PFSK-1 (cell line): ENCODE data around the gene SLC24A3.

Experiments used
- FOXP2 ChIP-seq: optimal IDR thresholded peaks from 2 replicates; pipeline ENCODE3; 2011; ENCODE audit warnings: borderline replicate concordance, control low read depth, inconsistent platforms; ENCODE audit not compliant: insufficient read depth; ENCODE audit errors: extremely low read length, extremely low read depth
- POLR2AphosphoS5 ChIP-seq: IDR thresholded peaks from 2 replicates; pipeline ENCODE4 v1.6.1; 2012; ENCODE audit warnings: low read depth, mild to moderate bottlenecking, control low read depth, low read length, moderate library complexity
- SIN3A ChIP-seq: IDR thresholded peaks from 2 replicates; pipeline ENCODE4 v1.6.1; 2012; ENCODE audit warnings: mild to moderate bottlenecking, low read length, moderate library complexity, borderline replicate concordance; ENCODE audit not compliant: insufficient read depth
- TAF1 ChIP-seq: IDR thresholded peaks from 2 replicates; pipeline ENCODE4 v1.6.1; 2012; ENCODE audit warnings: low read length, control low read depth, borderline replicate concordance; ENCODE audit not compliant: insufficient read depth
- TF ChIP-seq, protein P1 (sequence below), 2 experiments: IDR thresholded peaks; 2 replicates each; pipeline versions ENCODE4 v1.6.1 to v1.8.0; 2011 to 2012; ENCODE audit warnings: low read depth in 2 of 2, low read length in 2 of 2, control low read depth in 1 of 2, inconsistent platforms in 1 of 2, mild to moderate bottlenecking in 1 of 2, moderate library complexity in 1 of 2; ENCODE audit not compliant: insufficient read depth in 1 of 2

SLC24A3 gene

GRCh38 chr20:19659448-19659847 lies 447.0 kb downstream of the SLC24A3 start:
- TF ChIP-seq FOXP2, result no peak
- TF ChIP-seq TAF1, result no peak
- TF ChIP-seq SIN3A, result no peak
- TF ChIP-seq, protein P1, sequence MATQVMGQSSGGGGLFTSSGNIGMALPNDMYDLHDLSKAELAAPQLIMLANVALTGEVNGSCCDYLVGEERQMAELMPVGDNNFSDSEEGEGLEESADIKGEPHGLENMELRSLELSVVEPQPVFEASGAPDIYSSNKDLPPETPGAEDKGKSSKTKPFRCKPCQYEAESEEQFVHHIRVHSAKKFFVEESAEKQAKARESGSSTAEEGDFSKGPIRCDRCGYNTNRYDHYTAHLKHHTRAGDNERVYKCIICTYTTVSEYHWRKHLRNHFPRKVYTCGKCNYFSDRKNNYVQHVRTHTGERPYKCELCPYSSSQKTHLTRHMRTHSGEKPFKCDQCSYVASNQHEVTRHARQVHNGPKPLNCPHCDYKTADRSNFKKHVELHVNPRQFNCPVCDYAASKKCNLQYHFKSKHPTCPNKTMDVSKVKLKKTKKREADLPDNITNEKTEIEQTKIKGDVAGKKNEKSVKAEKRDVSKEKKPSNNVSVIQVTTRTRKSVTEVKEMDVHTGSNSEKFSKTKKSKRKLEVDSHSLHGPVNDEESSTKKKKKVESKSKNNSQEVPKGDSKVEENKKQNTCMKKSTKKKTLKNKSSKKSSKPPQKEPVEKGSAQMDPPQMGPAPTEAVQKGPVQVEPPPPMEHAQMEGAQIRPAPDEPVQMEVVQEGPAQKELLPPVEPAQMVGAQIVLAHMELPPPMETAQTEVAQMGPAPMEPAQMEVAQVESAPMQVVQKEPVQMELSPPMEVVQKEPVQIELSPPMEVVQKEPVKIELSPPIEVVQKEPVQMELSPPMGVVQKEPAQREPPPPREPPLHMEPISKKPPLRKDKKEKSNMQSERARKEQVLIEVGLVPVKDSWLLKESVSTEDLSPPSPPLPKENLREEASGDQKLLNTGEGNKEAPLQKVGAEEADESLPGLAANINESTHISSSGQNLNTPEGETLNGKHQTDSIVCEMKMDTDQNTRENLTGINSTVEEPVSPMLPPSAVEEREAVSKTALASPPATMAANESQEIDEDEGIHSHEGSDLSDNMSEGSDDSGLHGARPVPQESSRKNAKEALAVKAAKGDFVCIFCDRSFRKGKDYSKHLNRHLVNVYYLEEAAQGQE (IDR thresholded peaks at IDR 0.05; ENCODE audit: insufficient read depth in 1 of 2, low read depth in 2 of 2, low read length in 2 of 2), result no peak
- no peak for TF ChIP-seq POLR2AphosphoS5

DNA sequence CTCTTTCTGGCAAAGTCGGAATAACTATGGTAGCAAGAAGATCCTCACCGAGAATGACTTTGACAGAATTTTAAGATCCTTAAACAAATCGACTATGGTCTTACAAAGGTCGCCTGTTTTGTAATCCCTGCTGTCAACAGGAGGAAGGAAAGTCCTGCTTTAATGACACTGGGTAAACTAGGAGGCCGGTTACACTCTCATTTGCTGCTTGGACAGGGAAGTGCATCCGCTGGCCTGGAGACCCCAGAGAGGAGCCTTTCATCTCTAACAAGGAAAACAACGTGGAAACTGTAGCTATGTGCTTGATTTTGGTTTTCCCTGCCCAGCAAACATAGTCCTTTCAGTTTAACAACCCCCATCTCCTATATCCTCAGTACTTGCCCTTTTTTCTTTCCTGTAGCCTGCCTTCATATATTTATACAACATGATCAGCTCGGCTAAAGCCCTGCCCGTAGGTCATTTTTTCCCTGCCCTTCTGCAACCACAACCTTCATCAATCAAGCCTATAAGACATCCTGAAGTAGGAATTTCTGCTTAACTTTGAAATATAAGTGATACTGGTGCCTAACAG lies 448.5 kb downstream of the SLC24A3 start:
- TF ChIP-seq SIN3A (no peak), FOXP2 (no peak)

DNA sequence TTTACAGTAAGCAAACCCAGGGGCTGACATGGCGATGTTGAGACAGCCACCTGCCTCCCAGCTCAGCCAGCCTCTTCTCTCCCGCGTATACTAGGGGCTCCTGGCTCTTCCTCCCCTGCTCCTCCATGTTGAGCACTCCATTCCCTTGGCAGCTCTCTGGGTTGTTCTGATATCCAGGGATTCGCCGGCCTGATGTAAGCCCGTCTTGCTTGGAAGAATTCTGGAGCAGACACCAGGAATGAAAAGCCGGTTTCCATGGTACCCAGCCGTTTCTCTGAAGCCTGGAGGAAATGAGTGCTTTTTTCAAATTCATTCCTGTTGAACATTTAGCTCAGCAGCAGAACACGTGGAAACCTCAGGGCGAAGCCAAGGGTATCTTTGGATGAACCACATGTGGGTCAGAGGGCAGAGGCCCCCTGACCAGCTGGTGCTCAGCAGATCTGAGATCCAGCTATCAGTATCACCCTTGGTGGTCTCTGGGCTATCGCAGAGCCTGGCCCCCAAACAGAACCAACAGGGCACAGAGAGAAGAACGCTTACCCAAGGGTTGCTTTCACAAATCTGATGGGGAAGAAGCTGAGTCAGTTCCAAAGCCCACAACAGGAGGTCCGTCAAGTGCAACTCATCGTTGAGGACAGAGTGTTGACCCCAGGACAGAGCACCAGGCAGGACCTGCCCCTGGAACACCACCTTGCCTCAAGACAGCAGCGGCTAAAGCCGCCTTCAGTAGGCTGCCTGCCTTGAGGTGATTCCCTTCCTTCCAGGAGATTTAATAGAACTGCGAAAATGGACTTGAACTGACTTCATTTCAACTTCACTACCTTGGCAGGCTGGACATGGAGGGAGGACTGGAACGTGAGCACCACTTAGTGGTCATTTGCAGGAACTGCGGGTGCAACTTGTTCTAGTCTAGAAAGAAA lies 449.5 kb downstream of the SLC24A3 start:
- TF ChIP-seq FOXP2 (no peak), TAF1 (no peak), POLR2AphosphoS5 (no peak), SIN3A (no peak)
- TF ChIP-seq, protein P1 (IDR thresholded peaks at IDR 0.05; ENCODE audit: insufficient read depth in 1 of 2, low read depth in 2 of 2, low read length in 2 of 2), result no peak

DNA sequence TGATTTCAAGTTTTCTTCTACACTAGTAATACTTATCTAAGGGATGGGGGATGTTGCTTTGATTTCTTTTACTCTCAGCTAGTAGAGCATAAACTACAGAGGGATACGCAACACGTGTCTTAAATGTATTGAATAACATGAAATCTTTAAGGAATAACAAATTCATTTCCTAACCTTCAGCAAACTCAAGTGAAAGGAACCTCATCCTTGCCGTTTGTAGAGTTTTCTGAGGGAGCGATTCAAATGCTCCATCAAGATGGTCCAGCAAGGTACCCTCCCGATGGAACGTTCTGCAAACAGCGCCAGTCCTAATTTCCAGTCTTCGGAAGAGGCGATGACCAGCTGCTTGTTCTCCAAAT lies 450.2 kb downstream of the SLC24A3 start:
- TF ChIP-seq, protein P1 (IDR thresholded peaks at IDR 0.05; ENCODE audit: insufficient read depth in 1 of 2, low read depth in 2 of 2, low read length in 2 of 2), result no peak
- no peak for TF ChIP-seq FOXP2
- no peak for TF ChIP-seq POLR2AphosphoS5
- no peak for TF ChIP-seq SIN3A
- no peak for TF ChIP-seq TAF1

DNA sequence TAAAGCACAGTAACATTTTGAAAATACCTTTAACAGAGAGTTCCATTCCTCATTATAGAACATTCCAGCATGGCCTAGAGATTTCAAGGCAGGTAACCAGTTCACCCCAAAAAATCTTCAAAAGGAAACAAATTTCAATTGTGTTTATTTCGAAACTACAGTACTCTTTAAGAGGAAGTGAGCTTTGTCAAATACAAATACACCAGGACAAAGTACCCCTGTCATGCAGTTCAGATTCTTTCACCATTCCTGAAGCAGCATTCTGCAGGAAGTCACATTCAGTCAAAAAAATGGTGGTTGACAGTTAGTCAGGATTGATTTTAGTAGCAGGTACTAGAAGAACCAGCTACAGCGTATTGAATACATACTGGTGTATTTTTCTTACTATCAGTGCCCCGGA lies 456.0 kb downstream of the SLC24A3 start:
- TF ChIP-seq POLR2AphosphoS5, result no peak
- TF ChIP-seq SIN3A, result no peak
- TF ChIP-seq TAF1, result no peak
- TF ChIP-seq, protein P1 (IDR thresholded peaks at IDR 0.05; ENCODE audit: insufficient read depth in 1 of 2, low read depth in 2 of 2, low read length in 2 of 2), result no peak
- TF ChIP-seq FOXP2, result no peak
